Skin epidermis (tissue), 12 donors: ENCODE results near the gene PDX1.

ENCODE experiments used
- H3K27ac ChIP-seq, 21 experiments: fragments of 200-600 bp; sonication (generic) in 11 of 21; one replicate each; pipeline ENCODE4 v1.5.0; 2020; ENCODE audit warnings: mild to moderate bottlenecking in 3 of 21, inconsistent platforms in 2 of 21, moderate library complexity in 2 of 21
- H3K4me3 ChIP-seq, 7 experiments: fragments of 200-600 bp; sonication (generic) in 2 of 7; one replicate each; pipeline ENCODE4 v1.5.0; 2020; ENCODE audit warnings: inconsistent platforms in 2 of 7, mild to moderate bottlenecking in 2 of 7, moderate library complexity in 1 of 7

The PDX1 gene

GRCh38 chr13:27967736-27968315 lies 48.0 kb downstream of the PDX1 start:
- no peak overlapping the region for H3K4me3 ChIP-seq

DNA sequence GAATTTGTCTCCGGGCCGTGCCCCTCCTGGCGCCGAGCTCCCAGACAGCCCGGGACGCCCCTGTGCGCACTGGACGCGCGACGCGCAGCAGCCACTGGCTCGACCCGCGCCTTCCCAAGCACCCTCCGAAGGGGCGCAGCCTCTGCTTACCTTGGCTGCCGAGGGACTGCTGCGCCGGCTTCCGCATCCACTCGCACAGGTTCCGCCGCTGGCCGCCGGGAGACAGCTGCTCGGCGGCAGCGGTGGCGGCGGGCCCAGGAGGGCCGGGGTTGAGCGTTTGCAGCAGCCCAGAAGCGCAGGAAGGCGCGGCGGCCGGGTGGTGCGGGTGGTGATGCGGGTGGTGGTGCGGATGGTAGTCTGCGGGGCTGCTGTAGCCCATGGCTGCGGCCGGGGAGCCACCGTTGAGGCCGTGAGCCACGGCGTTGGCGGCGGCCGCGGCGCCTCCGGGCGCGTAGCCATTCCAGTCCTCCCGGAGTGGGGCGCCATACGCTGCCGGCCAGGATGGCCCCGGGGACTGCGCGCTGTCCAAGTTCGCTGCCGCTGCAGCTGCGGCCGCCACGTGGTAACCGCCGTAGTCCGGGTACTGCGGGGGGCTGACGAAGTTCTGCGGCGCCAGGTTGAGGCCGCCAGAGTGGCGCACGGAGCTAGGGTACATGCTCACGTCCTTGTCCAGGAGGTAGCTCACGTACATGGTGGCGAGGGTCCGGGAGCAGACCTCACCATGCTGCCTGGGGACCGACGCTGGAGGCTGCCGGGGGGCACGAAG lies 48.7 kb downstream of the PDX1 start:
- no peak overlapping the region for H3K4me3 ChIP-seq
- no peak overlapping the region for H3K27ac ChIP-seq

More at GRCh38 chr13:27967736-27968315, 48.0 kb downstream of the PDX1 start:
- H3K27ac ChIP-seq, result no peak overlapping the region

DNA sequence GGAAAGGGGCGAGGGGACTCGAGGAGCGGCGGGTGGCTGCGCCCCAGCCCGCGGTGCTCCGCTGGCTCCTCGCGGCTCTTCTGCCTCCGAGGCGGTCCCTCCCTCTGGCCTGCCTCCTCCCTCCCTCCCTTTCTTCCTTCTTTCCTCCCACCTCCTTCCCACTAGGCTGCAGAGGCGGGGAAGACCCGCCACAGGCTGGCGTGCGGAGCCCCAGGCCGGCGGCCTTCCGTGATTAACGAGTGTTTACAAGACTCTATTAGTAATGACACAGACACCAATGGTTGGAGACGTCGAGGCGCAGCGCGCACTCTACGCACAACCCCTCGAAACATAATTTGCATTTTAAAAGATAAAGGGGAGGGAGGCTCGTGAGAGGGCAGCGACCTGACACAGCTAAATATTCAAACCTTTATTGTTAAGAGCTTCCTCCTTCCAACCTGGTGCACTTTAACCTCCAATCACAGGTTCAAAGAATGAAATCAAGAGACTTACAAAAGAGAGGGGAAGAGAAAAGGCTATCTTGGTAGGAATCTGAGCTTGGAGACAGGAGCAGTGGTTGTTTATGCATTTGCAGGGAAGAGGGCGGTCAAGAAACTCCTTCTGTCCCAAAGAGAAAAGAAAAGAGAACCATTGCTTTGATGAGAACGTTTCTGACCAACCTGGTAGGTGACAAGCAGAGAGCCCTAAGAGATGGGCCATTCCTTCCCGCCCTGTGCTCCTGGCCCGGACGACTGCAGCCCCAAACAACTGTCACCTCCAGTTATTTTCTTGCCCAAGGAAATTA lies 49.5 kb downstream of the PDX1 start, which contains the start of gene CDX2:
TSS of gene CDX2 (minus strand) at position 234 of the 784 bp plus-strand sequence. CDS start 309 bp downstream, outside the sequence.
- no peak within 1 kb of the TSS for H3K27ac ChIP-seq
- H3K4me3 ChIP-seq, result no peak within 1 kb of the TSS

GRCh38 chr13:27969866-27970229 lies 50.0 kb downstream of the PDX1 start:
- Histone ChIP-seq H3K4me3 (no peak overlapping the region), H3K27ac (no peak overlapping the region)

DNA sequence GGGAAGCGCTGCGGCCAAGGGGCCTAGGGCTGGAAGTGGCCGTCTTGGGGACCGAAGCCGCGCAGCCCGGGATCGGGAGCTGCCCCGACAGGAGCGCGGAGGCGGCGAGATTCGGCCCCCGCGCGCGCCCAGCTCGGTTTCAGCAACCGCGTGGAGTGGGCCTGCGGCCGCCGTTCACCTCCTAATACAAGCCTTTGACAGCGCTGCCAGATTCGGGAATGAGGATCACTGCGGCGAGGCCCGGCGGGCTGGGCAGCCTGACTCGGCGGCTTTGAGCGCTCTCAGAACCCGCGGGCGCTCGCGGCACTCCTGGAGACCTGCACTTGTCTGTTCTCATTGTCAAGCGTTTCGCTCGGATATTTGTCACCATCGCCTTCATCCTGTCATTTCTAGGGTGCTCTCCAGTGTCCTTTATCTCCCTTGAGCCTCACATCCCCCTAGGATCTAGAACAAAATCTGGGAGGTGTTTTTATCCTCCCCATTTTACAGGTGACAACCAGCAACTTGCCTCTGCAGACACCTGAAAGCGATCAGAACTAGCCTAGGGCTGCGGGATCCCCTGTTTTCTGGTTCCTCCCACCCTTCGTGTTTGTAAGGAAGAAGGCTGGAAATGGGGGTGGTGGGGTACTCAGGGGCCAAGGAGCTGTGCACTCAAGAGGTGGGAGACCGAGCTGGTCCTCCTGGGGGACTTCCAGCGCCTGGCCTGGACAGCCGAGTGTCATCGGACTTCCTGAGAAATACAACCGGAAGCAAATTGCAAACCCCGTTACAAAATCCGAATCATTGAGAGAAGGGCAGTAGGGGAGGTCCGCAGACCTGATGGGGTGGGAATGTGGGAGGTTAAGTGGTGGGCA lies 50.8 kb downstream of the PDX1 start:
- no peak overlapping the region for H3K27ac ChIP-seq
- no peak overlapping the region for H3K4me3 ChIP-seq

DNA sequence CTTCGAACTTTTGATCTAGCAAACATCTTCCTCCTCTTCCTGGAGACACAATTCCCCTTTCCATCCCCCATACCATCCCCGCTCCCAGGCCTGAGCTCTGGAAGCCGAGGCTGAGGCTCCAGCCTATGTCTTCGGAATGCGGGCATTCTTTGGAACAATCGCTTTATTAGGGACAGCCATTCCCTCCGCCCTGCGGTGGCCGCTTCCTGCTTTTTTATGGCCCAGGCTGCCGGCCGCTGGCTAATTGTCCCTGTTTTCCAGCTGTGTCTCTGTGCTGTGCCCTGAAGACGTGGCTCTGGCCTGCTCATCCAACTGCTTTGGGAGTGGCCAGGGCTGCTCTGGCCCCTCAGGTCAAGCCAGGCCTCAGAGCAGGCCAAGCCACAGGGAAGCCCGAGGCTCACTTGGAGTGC lies 51.4 kb downstream of the PDX1 start:
- no peak overlapping the region for H3K4me3 ChIP-seq
- no peak overlapping the region for H3K27ac ChIP-seq

GRCh38 chr13:27971776-27972477 lies 52.1 kb downstream of the PDX1 start:
- Histone ChIP-seq H3K27ac (no peak overlapping the region), H3K4me3 (no peak overlapping the region)

GRCh38 chr13:27972478-27972820 lies 52.6 kb downstream of the PDX1 start:
- Histone ChIP-seq H3K27ac (no peak overlapping the region), H3K4me3 (no peak overlapping the region)

- H3K4me3 ChIP-seq, result no peak overlapping the region
- no peak overlapping the region for H3K27ac ChIP-seq
These were observed 53.5 kb downstream of the PDX1 start for GRCh38 chr13:27973291-27973690.

GRCh38 chr13:27973961-27974662 lies 54.3 kb downstream of the PDX1 start:
- Histone ChIP-seq H3K27ac (no peak overlapping the region), H3K4me3 (no peak overlapping the region)
